OCI-LY7 (cell line): ENCODE measurements around the gene HSBP1L1.

Source experiments
- EZH2phosphoT487 ChIP-seq: fragments of 200-600 bp; sonication (generic); IDR thresholded peaks from 2 replicates; pipeline ENCODE4 v1.6.1; 2018; ENCODE audit warnings: low read depth, borderline replicate concordance, mild to moderate bottlenecking, mixed run types, antibody characterized with exemption, low read length, moderate library complexity, mixed read lengths
- TF ChIP-seq, protein P1 (sequence below): fragments of 200-600 bp; sonication (generic); conservative IDR thresholded peaks from 2 replicates; pipeline ENCODE4 v1.5.1; 2014; ENCODE audit warnings: mild to moderate bottlenecking, antibody characterized with exemption, low read length, moderate library complexity, mixed read lengths

GRCh38 chr18:79979843-79980242 lies 15.4 kb downstream of the HSBP1L1 start:
- TF ChIP-seq, protein P1, sequence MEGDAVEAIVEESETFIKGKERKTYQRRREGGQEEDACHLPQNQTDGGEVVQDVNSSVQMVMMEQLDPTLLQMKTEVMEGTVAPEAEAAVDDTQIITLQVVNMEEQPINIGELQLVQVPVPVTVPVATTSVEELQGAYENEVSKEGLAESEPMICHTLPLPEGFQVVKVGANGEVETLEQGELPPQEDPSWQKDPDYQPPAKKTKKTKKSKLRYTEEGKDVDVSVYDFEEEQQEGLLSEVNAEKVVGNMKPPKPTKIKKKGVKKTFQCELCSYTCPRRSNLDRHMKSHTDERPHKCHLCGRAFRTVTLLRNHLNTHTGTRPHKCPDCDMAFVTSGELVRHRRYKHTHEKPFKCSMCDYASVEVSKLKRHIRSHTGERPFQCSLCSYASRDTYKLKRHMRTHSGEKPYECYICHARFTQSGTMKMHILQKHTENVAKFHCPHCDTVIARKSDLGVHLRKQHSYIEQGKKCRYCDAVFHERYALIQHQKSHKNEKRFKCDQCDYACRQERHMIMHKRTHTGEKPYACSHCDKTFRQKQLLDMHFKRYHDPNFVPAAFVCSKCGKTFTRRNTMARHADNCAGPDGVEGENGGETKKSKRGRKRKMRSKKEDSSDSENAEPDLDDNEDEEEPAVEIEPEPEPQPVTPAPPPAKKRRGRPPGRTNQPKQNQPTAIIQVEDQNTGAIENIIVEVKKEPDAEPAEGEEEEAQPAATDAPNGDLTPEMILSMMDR = no peak
- no peak for TF ChIP-seq EZH2phosphoT487
